Stimulated activated CD4-positive, alpha-beta T cell treated with anti-CD3 and anti-CD28 coated beads, TNF-alpha, amount 100 ng/mL, for 1 hour (primary cell): ENCODE data around the gene MEX3A.

Source experiments
- DNase-seq, 3 donors: peaks; one replicate each; pipeline ENCODE4 v3.0.0-alpha.2; 2020; ENCODE audit warnings: low read depth in 3 of 3, low spot score in 1 of 3

Gene MEX3A

DNA sequence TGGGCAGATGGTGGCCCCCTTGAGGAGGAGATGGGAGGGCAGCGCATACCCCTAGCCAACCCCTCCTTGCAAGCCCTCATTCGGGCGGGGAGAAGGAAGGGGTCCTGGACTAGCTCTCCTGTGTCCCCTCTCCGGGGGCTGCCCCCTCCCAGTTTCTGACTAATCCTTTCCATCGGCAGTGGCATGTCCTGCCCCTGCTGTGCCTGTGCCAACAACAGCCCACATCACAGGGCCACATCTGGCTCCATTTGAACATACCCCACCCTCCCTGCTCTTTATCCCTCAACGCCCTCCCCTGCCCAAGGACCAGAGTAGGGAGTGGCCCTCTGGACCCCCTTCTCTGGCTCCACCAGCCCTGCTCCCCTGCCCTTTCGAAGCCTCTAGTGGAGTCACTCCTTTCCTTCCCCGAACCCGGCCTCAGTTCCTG is 21.3 kb upstream of the MEX3A start:
- DNase-seq = no peak

DNA sequence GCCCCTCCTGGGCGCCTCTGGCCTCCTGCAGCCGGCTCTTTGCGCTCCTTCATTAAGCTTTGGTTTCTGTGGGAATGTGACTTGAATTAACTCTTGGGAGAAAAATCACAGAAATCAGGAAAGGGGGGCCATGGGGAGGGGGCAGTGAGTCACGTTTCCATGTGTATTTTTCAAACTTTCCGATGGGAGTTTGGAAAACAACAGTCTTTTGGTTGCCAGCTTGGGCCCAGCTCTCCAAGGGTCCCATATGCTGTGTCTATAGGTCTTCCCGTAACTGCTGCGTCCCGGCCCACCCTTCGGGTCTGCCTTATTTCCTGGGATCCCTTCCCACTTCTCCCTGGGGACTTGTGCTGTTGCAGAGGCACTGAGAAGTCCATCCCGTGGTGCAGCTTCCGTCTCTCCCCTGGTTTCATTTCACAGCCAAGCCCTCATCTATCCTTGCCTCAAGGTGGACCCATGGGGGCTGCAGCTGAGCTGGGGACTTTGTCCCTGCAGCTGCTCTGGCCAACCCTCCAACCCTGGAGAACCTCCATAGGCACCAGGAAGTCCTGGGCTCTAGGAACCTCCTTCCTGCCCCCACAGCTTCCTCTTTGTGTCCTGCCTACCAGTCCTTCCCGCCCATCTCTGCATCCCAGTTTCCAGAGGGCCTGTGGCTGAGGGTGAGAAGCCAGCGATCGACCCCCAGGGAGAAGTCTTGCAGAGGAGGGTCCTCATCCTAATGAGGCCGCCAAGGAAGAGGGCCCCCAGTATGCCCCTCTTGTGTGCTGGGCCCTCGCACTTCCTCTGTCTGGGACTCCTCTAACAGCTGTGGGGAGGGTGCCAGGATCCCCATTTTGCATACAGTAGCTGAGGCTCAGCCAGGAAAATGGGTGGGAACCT is 20.6 kb upstream of the MEX3A start:
- no peak for DNase-seq

DNA sequence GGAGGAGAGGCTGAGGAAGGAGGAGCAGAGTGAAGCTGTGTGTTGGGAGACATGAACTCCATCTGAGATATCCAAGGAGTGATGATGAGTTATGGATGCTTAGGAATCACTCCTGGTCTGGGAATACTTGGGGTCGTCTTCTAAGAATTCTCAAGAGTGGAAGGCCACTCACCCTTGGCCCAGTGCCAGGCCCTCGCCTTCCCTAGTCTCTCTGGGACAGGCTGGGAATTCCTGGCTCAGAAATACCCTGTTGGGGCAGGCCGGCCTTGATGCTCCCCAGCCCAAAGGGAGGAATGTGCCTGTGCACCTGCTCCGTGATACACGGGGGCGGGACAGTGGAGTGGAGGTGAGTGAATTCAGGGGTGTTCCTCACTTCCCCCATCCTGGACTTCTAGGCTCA is 19.6 kb upstream of the MEX3A start:
- no peak for DNase-seq

DNA sequence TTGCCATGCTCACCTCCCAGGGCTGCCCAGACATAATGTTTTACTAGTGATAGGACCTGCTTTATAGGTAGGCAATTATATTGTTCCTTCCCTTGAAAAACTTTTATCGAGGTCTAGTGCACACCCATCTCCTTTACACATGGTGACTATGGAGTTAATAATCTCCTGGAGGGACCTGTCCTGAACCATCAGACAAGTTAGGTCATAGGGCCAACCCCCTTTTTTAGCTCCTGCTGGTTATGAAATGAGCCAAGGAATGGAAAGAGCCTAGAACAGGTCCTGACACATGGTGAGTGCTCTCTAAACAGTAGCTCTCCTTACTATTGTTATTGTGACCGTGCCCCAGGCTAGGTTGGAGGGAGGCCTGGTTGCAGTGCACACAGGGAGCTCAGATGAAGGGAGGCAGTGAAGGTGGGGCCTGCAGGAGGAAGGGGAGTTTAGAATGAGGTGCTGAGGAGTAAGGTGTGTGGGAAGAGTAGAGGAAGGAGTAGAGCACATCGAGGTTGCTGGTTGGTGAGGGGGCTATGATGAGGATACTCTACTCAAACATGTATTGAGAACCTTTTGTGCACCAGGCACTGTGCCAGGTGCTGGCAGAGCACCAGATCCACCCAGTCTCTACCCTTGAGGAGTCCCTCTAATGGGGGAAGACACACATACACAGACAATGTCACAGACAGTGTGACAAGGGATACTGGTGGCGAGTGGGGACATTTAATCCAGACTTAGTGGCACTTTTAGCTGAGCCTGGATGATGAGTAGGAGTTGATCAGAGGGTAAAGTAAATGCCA is 18.1 kb upstream of the MEX3A start:
- no peak for DNase-seq

DNA sequence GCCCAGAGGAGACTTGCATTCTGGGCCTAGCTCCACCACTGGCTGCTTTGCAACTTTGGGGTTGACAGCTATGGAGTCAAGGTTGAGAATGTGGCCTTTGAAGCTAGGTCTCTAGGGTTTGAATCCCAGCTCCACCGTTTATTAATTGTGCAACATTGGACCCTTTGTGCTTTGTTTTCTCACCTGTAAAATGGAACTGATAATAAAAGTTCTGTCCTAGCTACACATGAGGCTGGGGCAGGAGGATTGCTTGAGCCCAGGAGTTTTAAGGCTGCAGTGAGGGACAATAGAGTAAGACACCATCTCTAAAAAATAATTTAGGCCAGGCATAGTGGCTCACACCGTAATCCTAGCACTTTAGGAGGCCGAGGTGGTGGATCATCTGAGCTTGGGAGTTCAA is 17.0 kb upstream of the MEX3A start:
- no peak for DNase-seq

DNA sequence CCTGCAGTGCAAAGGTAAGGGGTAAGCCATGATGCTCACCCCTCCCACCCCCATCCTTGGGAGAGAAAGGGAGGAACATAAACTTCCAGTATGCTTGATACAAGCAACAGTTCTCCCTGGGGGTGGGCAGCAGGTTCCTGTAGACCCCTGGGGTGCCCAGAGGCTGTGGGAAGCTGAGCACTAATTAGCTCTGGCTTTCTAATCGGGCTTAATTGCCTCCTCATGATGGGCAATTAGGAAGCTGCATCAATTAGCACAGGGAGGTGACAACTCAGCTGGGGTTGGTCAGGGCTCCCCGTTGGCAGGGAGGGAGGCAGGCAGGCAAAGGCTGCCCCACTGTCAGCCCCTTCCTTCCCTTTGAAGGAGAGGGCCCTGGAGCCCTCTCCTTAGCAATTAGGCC is 16.5 kb upstream of the MEX3A start:
- no peak for DNase-seq

DNA sequence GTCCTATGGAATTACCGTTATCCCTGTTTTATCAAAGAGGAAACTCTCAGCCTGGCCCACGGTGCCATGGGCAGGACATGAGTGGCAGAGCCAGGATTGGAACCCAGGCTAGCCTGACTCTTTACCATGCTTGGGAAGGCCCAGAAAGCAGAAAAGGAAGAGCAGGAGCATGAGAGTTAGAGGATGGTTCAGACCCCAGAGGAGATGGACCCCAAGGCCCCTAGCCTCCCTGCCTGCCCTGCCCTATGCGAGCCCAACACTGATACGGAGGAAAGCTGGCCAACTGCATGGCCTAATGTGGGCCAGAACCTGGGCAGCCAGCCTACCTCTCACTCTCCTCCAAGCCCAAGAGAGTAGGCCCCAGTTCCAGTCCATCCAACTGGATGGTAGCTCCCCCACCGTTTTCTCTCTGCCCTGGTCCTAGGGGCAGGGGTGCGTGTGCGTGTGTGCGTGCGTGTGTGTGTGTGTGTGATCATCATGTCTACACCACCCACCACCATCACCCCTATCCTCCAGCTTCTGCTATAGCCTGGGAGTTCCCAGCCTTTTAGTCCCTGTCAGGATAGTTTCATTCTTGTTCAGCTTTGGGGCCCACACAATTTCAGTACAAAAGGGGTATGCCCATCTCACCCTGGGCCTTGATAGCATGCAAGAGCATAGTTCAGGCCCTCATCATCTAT is 15.4 kb upstream of the MEX3A start:
- peak in 1 of 3 donors; percentile 31 for DNase-seq

DNA sequence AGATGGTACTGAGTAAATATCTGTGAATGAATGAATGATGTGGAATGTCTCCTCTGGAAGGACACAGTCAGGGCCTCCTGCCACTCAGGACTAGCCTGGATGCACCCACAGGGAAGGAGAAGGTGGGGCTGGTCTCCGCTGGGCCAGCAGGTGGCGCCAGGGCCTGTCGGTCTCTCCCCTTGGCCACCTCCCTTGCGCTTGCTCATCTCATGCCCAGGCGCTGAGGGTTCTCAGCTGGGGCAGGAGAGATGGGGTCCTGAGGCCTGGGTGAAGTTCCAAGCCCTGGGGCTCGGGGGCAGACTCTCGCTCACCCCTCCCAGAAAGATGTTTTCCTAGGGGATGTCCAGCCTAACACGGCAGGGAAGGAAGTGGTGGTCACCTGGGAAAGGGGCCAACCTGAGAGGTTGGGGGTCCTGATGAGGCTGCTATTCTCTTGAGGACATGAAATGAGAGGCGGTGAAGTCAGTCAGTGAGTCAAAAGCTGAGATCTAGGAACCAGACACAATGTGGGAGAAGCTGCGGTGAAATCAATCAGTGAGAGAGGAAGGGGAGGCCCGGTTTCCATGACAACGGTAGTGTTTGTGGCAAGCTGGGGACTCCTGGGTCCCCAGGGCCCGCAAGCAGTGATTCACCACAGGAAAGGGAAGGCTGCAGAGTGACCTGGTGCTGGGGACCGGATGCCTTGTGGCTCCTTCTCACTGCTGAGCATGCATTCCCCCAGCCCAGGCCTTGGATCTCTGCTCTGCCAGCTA is 14.6 kb upstream of the MEX3A start:
- peak; percentile 76 to 83 (median 78) for DNase-seq

DNA sequence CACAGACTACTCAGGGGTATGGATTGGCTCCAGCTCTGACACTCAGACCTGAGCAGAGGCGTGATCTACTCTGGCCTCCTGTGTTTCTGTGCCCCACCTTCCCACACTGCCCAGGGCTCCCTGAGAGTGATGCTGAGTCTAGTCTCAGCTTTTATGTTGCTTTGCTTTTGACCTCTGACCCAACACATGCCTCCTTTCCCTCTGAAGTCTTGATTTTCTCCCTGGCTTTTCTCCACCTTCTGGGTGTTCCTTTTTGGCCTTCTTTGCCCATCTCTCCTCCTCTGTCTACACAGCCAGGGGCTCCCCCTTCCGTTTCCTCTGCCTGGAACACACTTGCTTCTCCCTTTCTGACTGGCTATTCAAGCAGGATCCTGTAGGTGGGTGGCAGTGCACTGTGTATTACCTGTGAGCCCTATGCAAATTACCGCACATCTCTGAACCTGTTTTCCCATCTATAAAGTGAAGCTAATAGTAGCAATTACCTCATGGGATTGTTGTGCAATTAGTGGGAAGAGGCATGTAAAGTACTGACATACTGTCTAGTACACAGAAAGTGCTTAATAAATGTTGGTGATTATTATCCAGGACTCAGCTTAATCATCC is 13.7 kb upstream of the MEX3A start:
- DNase-seq = no peak

DNA sequence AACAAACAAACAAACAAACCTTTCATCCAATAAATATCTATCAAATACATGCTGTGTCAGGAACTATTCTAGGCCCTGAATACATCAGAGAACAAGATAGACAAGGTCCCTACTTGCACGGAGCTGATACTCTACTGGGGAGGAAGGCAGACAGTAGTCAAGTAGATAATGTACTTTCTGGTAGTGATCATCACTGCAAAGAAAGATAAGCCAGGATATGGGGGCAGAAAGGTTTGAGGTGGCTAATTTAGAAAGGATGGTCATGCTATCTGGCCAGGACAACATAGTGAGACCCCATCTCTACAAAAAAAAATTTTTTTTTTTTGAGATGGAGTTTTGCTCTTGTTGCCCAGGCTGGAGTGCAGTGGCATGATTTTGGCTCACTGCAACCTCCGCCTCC is 9.3 kb upstream of the MEX3A start:
- no peak for DNase-seq

DNA sequence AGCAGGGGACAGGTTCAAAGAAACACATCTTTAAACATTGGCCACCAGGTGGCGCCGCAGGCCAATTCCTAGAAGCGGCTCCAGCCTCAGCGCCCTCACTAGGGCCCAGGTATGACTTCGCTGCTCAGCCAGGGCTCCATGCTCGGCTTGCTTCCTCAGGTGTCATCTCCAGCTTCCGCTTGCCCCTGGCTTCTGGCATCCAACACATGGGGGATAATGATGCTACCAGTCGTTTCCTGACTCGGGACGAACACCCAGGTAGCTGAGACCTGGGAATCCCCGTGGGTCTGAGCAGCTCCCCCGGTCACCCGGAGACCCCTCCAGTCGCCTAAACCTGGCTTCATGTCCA is 8.5 kb upstream of the MEX3A start:
- DNase-seq = peak; percentile 79 to 85 (median 83)

DNA sequence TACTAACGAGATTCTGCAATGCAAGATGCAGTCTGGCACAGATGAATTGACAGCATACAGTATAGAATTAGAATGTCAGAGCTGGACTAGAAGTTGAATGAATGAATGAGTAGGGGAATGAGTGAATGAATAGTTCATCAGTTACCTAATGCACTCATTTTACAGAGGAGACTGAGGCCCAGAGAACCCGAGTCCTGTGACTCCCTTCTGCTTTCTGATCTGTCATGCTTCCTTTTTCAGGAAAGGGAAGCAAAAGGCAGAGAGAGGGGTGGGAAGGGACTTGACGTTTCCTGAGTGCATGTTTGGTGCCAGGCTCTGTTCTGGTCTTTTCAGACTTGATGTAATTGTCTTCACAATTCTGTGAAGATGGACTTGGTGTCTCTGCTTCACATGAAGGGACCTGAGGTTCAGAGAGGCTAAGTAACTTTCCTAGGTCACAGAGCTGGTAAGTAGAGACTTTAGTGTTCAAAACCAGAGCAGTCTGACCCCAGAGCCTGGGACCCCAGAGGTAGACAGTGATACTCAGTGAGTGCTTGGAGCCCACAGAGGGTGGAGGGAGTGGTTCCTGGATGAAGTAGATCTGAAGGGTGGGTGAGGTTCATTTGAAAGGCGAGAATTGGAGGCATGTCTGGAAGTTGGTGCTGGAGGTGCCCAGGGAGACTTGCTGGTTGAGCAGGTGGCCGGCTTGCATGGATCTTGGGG is 8.0 kb upstream of the MEX3A start:
- DNase-seq = no peak

DNA sequence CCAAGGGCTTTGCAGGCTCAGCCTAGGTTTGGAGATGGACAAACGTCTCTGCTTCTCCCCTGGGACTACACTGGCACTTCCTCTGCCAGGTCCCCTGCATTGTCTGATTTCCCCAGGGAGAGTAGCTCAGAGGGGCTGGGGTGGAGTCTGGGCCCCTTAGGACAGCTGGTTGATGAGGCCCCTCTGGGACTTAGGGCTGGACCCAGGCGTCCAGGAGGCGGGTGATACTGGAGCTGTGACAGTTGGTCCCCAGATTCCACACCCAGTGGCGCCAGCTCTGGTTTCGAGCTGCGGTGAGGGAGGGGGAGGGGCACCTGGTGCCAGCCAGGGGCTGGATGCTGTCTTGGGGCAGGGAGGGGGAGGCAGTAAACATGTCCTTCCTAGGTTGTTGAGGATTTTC is 7.4 kb upstream of the MEX3A start:
- DNase-seq = no peak

DNA sequence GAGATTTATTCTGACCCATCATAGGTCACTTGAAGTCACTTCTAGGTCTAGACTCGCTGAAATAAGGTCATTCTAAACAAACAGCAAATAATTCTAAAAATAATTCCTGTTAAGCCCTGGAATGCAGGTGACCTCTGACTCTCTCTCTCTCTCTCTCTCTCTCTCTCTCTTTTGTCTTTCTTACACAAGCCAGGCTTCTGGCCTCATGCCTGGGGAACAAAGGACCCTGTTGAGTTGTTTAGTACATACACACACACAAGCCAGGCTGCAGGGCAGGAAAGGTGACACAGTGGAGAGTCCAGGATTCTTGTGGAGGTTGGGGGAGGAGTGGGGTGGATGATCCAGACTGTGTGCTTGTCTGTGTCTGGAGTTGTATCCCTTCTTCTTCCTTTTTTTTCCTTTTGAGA is 4.0 kb upstream of the MEX3A start:
- no peak for DNase-seq

DNA sequence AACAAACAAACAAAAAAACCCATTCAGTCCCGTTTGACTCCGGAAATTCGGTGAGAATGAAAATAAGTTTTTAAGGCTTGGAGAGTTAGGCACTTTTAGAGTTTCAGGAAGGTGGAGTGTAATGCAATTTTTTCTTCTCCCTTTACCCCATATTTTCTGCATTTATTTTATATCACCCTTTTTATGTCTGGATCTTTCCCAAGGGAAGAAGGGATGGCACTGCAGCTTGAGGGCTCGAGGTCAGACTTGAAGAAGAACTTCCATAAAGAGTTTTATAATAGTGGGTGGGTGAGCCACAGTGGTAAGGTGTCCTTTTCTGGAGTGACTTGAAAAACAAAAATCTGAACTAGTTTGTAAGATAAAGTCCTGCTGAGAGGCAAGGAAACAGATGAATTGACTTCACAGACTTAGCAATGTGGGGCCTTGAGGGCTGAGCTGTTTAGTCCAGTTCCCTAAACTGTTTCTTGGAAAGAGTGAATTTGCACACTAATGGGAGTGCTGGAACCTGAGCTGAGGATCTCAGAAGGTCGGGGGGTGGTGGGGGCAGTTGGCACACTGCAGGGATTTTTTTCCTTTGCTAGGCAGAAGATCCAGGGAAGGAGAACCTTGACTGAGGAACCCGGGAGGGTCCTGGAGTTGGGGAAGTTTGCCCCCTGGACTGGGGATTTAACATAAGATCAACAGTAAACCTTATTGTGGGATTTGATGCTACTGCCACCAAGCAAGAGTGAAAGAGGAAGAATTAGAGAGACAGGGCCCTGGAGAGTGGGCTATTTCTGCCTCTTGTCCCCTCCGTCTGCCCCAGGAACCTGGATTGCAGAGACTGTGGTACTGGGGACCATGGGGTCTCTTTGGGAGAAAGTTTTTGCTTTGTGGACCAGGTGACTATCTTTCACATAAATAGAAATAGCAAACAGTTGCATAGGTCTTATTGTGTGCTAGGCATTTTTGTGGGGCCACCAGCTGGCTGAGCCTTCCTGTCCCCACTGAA is 1.8 kb upstream of the MEX3A start:
- no peak for DNase-seq

DNA sequence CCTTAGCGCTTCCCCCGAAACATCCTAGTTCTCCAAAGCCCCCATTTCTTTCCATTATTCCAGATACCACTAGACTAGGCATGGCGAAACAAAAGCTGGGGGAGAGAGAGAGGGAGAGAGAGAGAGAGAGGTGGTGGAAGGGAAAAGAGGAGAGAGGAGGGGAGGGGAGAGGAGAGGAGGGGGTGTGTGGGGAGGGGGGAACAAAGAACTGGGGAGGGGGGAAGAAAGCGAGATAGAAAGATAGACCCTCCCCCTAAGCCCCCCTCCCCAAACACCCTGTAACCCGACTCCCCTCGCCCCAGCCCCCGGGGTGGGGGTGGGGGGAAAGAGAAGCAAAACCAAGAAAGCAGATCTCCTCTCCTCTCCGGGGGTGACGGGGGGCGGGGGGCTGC is 352 bp downstream of the MEX3A start:
- no peak for DNase-seq

DNA sequence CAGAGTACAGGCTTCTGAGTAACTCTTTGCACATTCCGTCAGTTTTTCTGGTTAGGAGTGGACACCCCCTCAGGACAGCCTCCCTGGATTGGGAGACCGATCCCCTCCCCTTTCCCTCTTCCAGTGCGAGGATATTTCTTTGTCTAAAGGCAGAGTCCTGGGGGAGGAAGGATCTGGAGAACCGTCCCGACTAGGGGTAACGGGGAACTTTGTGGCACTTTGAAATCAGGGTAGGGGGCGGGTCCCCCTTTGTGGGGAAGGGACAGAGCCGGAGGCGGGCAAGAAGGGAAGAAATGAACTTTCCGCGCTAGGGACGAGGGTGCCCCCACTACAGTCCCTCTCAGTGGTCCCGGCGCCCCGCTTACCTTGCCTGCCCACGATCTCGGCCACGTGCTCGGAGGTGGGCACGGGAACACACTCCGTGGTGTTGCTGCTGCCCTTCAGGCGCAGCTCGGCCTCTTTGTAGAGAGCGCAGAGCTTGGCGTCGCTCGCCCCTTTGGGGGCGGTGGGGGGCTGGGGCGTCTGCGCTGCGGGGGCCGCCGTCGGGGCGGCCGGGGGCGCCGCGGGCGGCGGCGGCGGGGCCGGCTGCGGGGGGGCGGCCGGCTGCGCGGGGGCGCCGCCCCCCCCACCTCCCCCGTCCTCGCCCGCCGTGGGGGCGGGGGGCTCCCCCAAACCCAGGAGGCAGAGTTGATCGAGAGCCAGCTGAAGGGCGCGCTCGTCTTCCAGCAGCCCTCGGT is 917 bp downstream of the MEX3A start:
- no peak for DNase-seq

DNA sequence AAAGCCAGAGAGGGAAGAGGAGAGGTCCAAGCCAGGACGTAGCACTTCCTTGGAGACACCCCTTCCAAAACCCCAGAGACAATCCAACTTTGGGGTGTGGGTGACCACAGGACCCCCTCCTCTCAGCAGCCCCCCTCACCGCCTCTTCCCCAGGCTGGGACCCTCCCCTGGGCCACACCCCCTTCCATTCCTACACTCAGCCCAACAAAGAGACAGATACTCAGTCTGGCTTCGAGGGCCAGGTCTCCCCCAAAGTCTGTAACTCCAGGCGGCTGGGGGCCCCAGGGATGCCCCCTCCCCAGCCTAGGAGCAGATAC is 1.4 kb downstream of the MEX3A start:
- DNase-seq = no peak
